ENCODE data around the gene SAMD5.
A peak's percentile ranks its signal among the peaks of the same experiment; 100 is the strongest.

Gene SAMD5

GRCh38 chr6:147508042-147508865 is at the start of gene SAMD5:
SAMD5 (plus strand) TSS chr6:147508690; CDS start chr6:147508929, 239 bp downstream.
- Histone ChIP-seq H3K36me3 (ENCODE audit: control insufficient read depth, insufficient read depth, low read length) (no peaks in the 10 kb centered on the region), H3K27me3 (replicated peaks; ENCODE audit: control insufficient read depth, insufficient read depth, low read length) (peaks cover 2% of the 10 kb centered on the region; the same call in 1 of the 2 replicates), H3K4me3 (replicated peaks; ENCODE audit: low read depth, low read length) (peak within 1 kb of the TSS; percentile 44)
- no peak for TF ChIP-seq CTCF (IDR thresholded peaks at IDR 0.05; ENCODE audit: insufficient read depth, low read length, poor library complexity, severe bottlenecking)
- DNase-seq (ENCODE audit: extremely low read depth, insufficient read length) = peak; percentile 29

- Histone ChIP-seq H3K27me3 (replicated peaks; ENCODE audit: control insufficient read depth, insufficient read depth, low read length) (no peaks in the 10 kb centered on the region), H3K36me3 (ENCODE audit: control insufficient read depth, insufficient read depth, low read length) (no peaks in the 10 kb centered on the region), H3K4me3 (replicated peaks; ENCODE audit: low read depth, low read length) (no peak overlapping the region)
- no peak for DNase-seq (ENCODE audit: extremely low read depth, insufficient read length)
- no peak for TF ChIP-seq CTCF (IDR thresholded peaks at IDR 0.05; ENCODE audit: insufficient read depth, low read length, poor library complexity, severe bottlenecking)
Measured at GRCh38 chr6:147459780-147460179, 48.7 kb upstream of the SAMD5 start.

GRCh38 chr6:147463651-147464050 is 44.8 kb upstream of the SAMD5 start:
- Histone ChIP-seq H3K27me3 (replicated peaks; ENCODE audit: control insufficient read depth, insufficient read depth, low read length) (no peaks in the 10 kb centered on the region), H3K36me3 (ENCODE audit: control insufficient read depth, insufficient read depth, low read length) (no peaks in the 10 kb centered on the region), H3K4me3 (replicated peaks; ENCODE audit: low read depth, low read length) (no peak overlapping the region)
- TF ChIP-seq CTCF (IDR thresholded peaks at IDR 0.05; ENCODE audit: insufficient read depth, low read length, poor library complexity, severe bottlenecking) = no peak
- no peak for DNase-seq (ENCODE audit: extremely low read depth, insufficient read length)

- no peaks in the 10 kb centered on the region for H3K27me3 ChIP-seq (replicated peaks; ENCODE audit: control insufficient read depth, insufficient read depth, low read length)
- TF ChIP-seq CTCF (IDR thresholded peaks at IDR 0.05; ENCODE audit: insufficient read depth, low read length, poor library complexity, severe bottlenecking) = no peak
- H3K4me3 ChIP-seq (replicated peaks; ENCODE audit: low read depth, low read length) = no peak overlapping the region
- DNase-seq (ENCODE audit: extremely low read depth, insufficient read length) = no peak
- no peaks in the 10 kb centered on the region for H3K36me3 ChIP-seq (ENCODE audit: control insufficient read depth, insufficient read depth, low read length)
Measured at GRCh38 chr6:147467428-147467827, 41.1 kb upstream of the SAMD5 start.

GRCh38 chr6:147467886-147468285 is 40.6 kb upstream of the SAMD5 start:
- TF ChIP-seq CTCF (IDR thresholded peaks at IDR 0.05; ENCODE audit: insufficient read depth, low read length, poor library complexity, severe bottlenecking) = no peak
- Histone ChIP-seq H3K27me3 (replicated peaks; ENCODE audit: control insufficient read depth, insufficient read depth, low read length) (no peaks in the 10 kb centered on the region), H3K4me3 (replicated peaks; ENCODE audit: low read depth, low read length) (no peak overlapping the region), H3K36me3 (ENCODE audit: control insufficient read depth, insufficient read depth, low read length) (no peaks in the 10 kb centered on the region)
- no peak for DNase-seq (ENCODE audit: extremely low read depth, insufficient read length)

Data from GM06990 (cell line).